ENCODE measurements around the gene CLIC1. TPM values are rescaled to one million over a fixed set of nuclear protein-coding genes. Genes with fewer than 3 reads are reported as not detected.

Gene CLIC1
- 650 and 798 TPM in 2 replicates for total RNA-seq

GRCh38 chr6:31736021-31736767, at the start of gene CLIC1:
Gene CLIC1, minus strand, starts transcription at chr6:31736530. Its CDS starts 230 bp downstream, at chr6:31736300.

GRCh38 chr6:31776989-31777666, 40.8 kb upstream of the CLIC1 start, which contains the start of gene VWA7:
Gene VWA7, minus strand, starts transcription at chr6:31777328. Its CDS starts 549 bp downstream, at chr6:31776779.

GRCh38 chr6:31762356-31762755, 26.0 kb upstream of the CLIC1 start, which contains the start of gene SAPCD1:
Gene SAPCD1, plus strand, starts transcription at chr6:31762656. Its CDS starts 399 bp downstream, at chr6:31763055.

GRCh38 chr6:31739639-31740396, 3.5 kb upstream of the CLIC1 start, which contains the start of gene MSH5:
Gene MSH5, plus strand, starts transcription at chr6:31740005. Its CDS starts 462 bp downstream, at chr6:31740467.

GRCh38 chr6:31728767-31729514, 7.4 kb downstream of the CLIC1 start, which contains the start of gene DDAH2:
Gene DDAH2, minus strand, starts transcription at chr6:31729299. Its CDS starts 138 bp downstream, at chr6:31729161.

GRCh38 chr6:31723245-31723979, 12.9 kb downstream of the CLIC1 start, which contains the start of gene MPIG6B:
Gene MPIG6B, plus strand, starts transcription at chr6:31723373. Its CDS starts 11 bp downstream, at chr6:31723384.

GRCh38 chr6:31721351-31722020, 14.8 kb downstream of the CLIC1 start, which contains the start of gene LY6G6C:
Gene LY6G6C, minus strand, starts transcription at chr6:31721746. Its CDS starts 67 bp downstream, at chr6:31721679.

GRCh38 chr6:31715022-31715958, 21.0 kb downstream of the CLIC1 start, which contains the start of gene LY6G6D:
Gene LY6G6D, plus strand, starts transcription at chr6:31715348. Its CDS starts 8 bp downstream, at chr6:31715356.

GRCh38 chr6:31706599-31706998, 29.7 kb downstream of the CLIC1 start, which contains the start of gene LY6G6F:
Gene LY6G6F, plus strand, starts transcription at chr6:31706866. Its CDS starts 41 bp downstream, at chr6:31706907.

GRCh38 chr6:31702819-31703716, 33.3 kb downstream of the CLIC1 start, which contains the start of gene ABHD16A:
Gene ABHD16A, minus strand, starts transcription at chr6:31703324. Its CDS starts 43 bp downstream, at chr6:31703281.

Small RNA genes within 50 kb of the gene (small RNA-seq; reads per million reads assigned to genes)
- not detected for gene LY6G6D
- not detected for gene MIR4646
- not detected for gene MSH5-SAPCD1
- gene RF00019: not detected
- not detected for gene RNU6-850P
- not detected for gene SAPCD1

Other genes with a start within 250 kb of the CLIC1 start
- gene MICB, start 238.4 kb downstream of the CLIC1 start, total RNA-seq: 22.5 and 33.1 TPM in 2 replicates
- not detected in 2 replicates for gene MCCD1, start 207.6 kb downstream of the CLIC1 start, total RNA-seq
- 455 and 468 TPM in 2 replicates for gene DDX39B, start 194.5 kb downstream of the CLIC1 start, total RNA-seq
- 0.50 and 0.53 TPM in 2 replicates for gene ATP6V1G2, start 189.9 kb downstream of the CLIC1 start, total RNA-seq
- gene NFKBIL1, start 188.9 kb downstream of the CLIC1 start, total RNA-seq: 17.1 and 19.1 TPM in 2 replicates
- gene LTA, start 164.2 kb downstream of the CLIC1 start, total RNA-seq: not detected in 2 replicates
- gene TNF, start 161.0 kb downstream of the CLIC1 start, total RNA-seq: not detected in 2 replicates
- gene LTB, start 154.1 kb downstream of the CLIC1 start, total RNA-seq: 0.80 and 1.2 TPM in 2 replicates
- 0.29 and 0.40 TPM in 2 replicates for gene LST1, start 150.3 kb downstream of the CLIC1 start, total RNA-seq
- not detected in 2 replicates for gene NCR3, start 143.5 kb downstream of the CLIC1 start, total RNA-seq
- not detected in 2 replicates for gene AIF1, start 121.3 kb downstream of the CLIC1 start, total RNA-seq
- 84.0 and 112 TPM in 2 replicates for gene PRRC2A, start 115.8 kb downstream of the CLIC1 start, total RNA-seq
- gene BAG6, start 83.9 kb downstream of the CLIC1 start, total RNA-seq: 149 and 209 TPM in 2 replicates
- 0.29 TPM in 1 of 2 replicates, not detected in the other for gene APOM, start 80.6 kb downstream of the CLIC1 start, total RNA-seq
- 11.8 and 12.0 TPM in 2 replicates for gene C6orf47, start 75.8 kb downstream of the CLIC1 start, total RNA-seq
- gene GPANK1, start 71.5 kb downstream of the CLIC1 start, total RNA-seq: 11.8 and 15.4 TPM in 2 replicates
- gene CSNK2B, start 70.5 kb downstream of the CLIC1 start, total RNA-seq: 178 and 196 TPM in 2 replicates
- 5.7 and 7.2 TPM in 2 replicates for gene LY6G5B, start 66.6 kb downstream of the CLIC1 start, total RNA-seq
- gene LY6G5C, start 55.5 kb downstream of the CLIC1 start, total RNA-seq: 1.3 and 1.6 TPM in 2 replicates
- gene ABHD16A, start 33.2 kb downstream of the CLIC1 start, total RNA-seq: 26.7 and 30.5 TPM in 2 replicates
- gene LY6G6F, start 29.7 kb downstream of the CLIC1 start, total RNA-seq: not detected in 2 replicates
- gene LY6G6D, start 21.2 kb downstream of the CLIC1 start, total RNA-seq: not detected in 2 replicates
- not detected in 2 replicates for gene LY6G6C, start 14.8 kb downstream of the CLIC1 start, total RNA-seq
- gene MPIG6B, start 13.2 kb downstream of the CLIC1 start, total RNA-seq: not detected in 2 replicates
- gene DDAH2, start 7.2 kb downstream of the CLIC1 start, total RNA-seq: 35.2 and 44.4 TPM in 2 replicates
- gene MSH5, start 3.5 kb upstream of the CLIC1 start, total RNA-seq: 18.6 and 30.9 TPM in 2 replicates
- gene SAPCD1, start 26.1 kb upstream of the CLIC1 start, total RNA-seq: 0.66 and 1.6 TPM in 2 replicates
- 0.27 and 0.29 TPM in 2 replicates for gene VWA7, start 40.8 kb upstream of the CLIC1 start, total RNA-seq
- 80.2 and 96.9 TPM in 2 replicates for gene VARS1, start 59.2 kb upstream of the CLIC1 start, total RNA-seq
- 51.3 and 55.1 TPM in 2 replicates for gene LSM2, start 70.4 kb upstream of the CLIC1 start, total RNA-seq
- 0.40 and 0.57 TPM in 2 replicates for gene HSPA1L, start 78.8 kb upstream of the CLIC1 start, total RNA-seq
- 35.1 and 75.0 TPM in 2 replicates for gene HSPA1A, start 79.0 kb upstream of the CLIC1 start, total RNA-seq
- gene HSPA1B, start 91.2 kb upstream of the CLIC1 start, total RNA-seq: 26.1 and 97.3 TPM in 2 replicates
- 43.5 and 45.3 TPM in 2 replicates for gene NEU1, start 126.3 kb upstream of the CLIC1 start, total RNA-seq
- 0.13 and 0.65 TPM in 2 replicates for gene SLC44A4, start 142.5 kb upstream of the CLIC1 start, total RNA-seq
- 34.0 and 40.5 TPM in 2 replicates for gene EHMT2, start 161.2 kb upstream of the CLIC1 start, total RNA-seq
- 1.1 and 1.3 TPM in 2 replicates for gene ZBTB12, start 165.6 kb upstream of the CLIC1 start, total RNA-seq
- gene C2, start 191.2 kb upstream of the CLIC1 start, total RNA-seq: not detected in 2 replicates
- gene CFB, start 209.6 kb upstream of the CLIC1 start, total RNA-seq: 1.3 TPM in 2 replicates
- gene NELFE, start 222.4 kb upstream of the CLIC1 start, total RNA-seq: 99.7 and 101 TPM in 2 replicates
- 38.3 and 43.7 TPM in 2 replicates for gene SKIC2, start 222.6 kb upstream of the CLIC1 start, total RNA-seq
- gene DXO, start 235.6 kb upstream of the CLIC1 start, total RNA-seq: 13.2 and 14.2 TPM in 2 replicates
- 0.86 and 1.6 TPM in 2 replicates for gene C4A, start 245.5 kb upstream of the CLIC1 start, total RNA-seq

Measured in thoracic aorta endothelial cell (primary cell).